ENCODE results near the gene CPLX1. TPM values are rescaled to one million over a fixed set of nuclear protein-coding genes. Genes with fewer than 3 reads are reported as not detected.

The CPLX1 gene
- total RNA-seq, 4 donors from 2014 or later: 0.35 to 0.67 TPM; not detected in 2

DNA sequence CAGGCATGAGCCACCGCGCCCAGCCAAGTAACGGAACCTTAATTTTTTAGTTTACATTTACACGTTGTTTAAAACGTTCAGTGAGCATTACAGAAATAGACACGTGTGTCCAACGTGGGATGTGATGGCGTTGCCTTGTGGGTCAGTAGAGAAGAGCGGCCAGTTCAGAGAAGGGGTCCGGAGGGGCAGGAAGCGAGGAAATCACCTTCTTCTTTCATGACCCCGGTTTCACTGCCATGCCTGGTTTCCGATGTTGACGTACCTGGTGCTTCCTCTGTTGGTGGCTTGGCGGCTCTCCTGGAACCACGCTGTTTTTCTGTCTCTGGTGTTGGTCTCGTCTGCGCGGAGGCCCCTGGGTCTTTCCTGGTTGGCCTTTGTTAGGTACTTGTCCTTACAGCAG, 77.5 kb downstream of the CPLX1 start:
- H3K4me3 ChIP-seq: no peak overlapping the region
- no peaks in the 10 kb centered on the region for H3K27me3 ChIP-seq
- H3K4me1 ChIP-seq: no peaks in the 10 kb centered on the region
- no peak for DNase-seq
- no peaks in the 10 kb centered on the region for H3K9me3 ChIP-seq
- no peak overlapping the region for H3K27ac ChIP-seq
- TF ChIP-seq, protein P1, sequence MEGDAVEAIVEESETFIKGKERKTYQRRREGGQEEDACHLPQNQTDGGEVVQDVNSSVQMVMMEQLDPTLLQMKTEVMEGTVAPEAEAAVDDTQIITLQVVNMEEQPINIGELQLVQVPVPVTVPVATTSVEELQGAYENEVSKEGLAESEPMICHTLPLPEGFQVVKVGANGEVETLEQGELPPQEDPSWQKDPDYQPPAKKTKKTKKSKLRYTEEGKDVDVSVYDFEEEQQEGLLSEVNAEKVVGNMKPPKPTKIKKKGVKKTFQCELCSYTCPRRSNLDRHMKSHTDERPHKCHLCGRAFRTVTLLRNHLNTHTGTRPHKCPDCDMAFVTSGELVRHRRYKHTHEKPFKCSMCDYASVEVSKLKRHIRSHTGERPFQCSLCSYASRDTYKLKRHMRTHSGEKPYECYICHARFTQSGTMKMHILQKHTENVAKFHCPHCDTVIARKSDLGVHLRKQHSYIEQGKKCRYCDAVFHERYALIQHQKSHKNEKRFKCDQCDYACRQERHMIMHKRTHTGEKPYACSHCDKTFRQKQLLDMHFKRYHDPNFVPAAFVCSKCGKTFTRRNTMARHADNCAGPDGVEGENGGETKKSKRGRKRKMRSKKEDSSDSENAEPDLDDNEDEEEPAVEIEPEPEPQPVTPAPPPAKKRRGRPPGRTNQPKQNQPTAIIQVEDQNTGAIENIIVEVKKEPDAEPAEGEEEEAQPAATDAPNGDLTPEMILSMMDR (IDR thresholded peaks at IDR 0.05): no peak
- no peak for TF ChIP-seq POLR2A (IDR thresholded peaks at IDR 0.05)
- H3K36me3 ChIP-seq: peaks cover 0 to 27% (median 0%) of the 10 kb centered on the region in 3 donors

GRCh38 chr4:747546-748170, 78.3 kb downstream of the CPLX1 start:
- H3K9me3 ChIP-seq: no peaks in the 10 kb centered on the region
- DNase-seq: no peak
- TF ChIP-seq POLR2A (IDR thresholded peaks at IDR 0.05): no peak
- TF ChIP-seq, protein P1 (IDR thresholded peaks at IDR 0.05): no peak
- no peaks in the 10 kb centered on the region for H3K4me1 ChIP-seq
- H3K4me3 ChIP-seq: no peak overlapping the region
- H3K36me3 ChIP-seq: peaks cover 0 to 20% (median 0%) of the 10 kb centered on the region in 3 donors
- no peaks in the 10 kb centered on the region for H3K27me3 ChIP-seq
- H3K27ac ChIP-seq: no peak overlapping the region

DNA sequence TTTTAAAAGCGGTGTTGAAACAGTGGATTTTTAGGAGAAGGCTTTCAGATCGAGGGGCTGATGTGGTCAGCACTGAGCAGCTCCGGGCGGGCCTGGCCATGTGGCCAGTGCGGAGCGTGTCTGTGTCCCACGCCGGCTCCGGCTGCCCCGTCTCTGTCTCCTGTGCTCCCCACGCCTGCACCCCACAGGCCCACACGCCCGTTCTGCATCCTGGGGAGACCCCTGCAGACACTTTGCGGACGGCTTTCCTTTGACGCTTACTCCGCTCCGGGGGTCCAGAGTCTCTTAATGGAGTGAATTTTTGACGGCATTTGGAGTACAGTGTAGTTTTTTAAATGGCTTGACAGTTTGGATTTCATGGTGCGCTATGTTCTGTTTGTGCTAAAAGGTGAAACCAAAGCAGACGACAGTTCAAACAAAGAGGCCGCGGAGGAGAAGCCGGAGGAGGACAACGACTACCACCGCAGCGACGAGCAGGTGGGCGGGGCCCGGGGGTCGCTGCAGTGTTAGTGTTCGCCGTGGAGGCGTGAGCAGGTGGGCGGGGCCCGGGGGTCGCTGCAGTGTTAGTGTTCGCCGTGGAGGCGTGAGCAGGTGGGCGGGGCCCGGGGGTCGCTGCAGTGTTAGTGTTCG, 81.6 kb downstream of the CPLX1 start:
- Histone ChIP-seq H3K4me1 (peaks cover 0 to 6% (median 0%) of the 10 kb centered on the region in 4 donors), H3K27ac (no peak overlapping the region), H3K27me3 (no peaks in the 10 kb centered on the region), H3K9me3 (no peaks in the 10 kb centered on the region), H3K36me3 (peaks cover 0 to 29% (median 0%) of the 10 kb centered on the region in 3 donors), H3K4me3 (no peak overlapping the region)
- DNase-seq: no peak
- TF ChIP-seq, protein P1 (IDR thresholded peaks at IDR 0.05): no peak
- TF ChIP-seq POLR2A (IDR thresholded peaks at IDR 0.05): no peak

GRCh38 chr4:743463-744211, 82.3 kb downstream of the CPLX1 start:
- no peak overlapping the region for H3K27ac ChIP-seq
- peaks cover 0 to 32% (median 0%) of the 10 kb centered on the region in 3 donors for H3K36me3 ChIP-seq
- no peaks in the 10 kb centered on the region for H3K27me3 ChIP-seq
- TF ChIP-seq, protein P1 (IDR thresholded peaks at IDR 0.05): no peak
- no peak for TF ChIP-seq POLR2A (IDR thresholded peaks at IDR 0.05)
- no peak for DNase-seq
- peaks cover 0 to 9% (median 0%) of the 10 kb centered on the region in 4 donors for H3K4me1 ChIP-seq
- H3K4me3 ChIP-seq: no peak overlapping the region
- H3K9me3 ChIP-seq: no peaks in the 10 kb centered on the region

- no peak for TF ChIP-seq POLR2A (IDR thresholded peaks at IDR 0.05)
- TF ChIP-seq, protein P1 (IDR thresholded peaks at IDR 0.05): peak; percentile 54 to 92 (median 86)
- H3K4me1 ChIP-seq: peaks cover 0 to 9% (median 0%) of the 10 kb centered on the region in 4 donors
- no peak overlapping the region for H3K27ac ChIP-seq
- peaks cover 0 to 33% (median 0%) of the 10 kb centered on the region in 3 donors for H3K36me3 ChIP-seq
- DNase-seq: peak; percentile 62 to 84 (median 83)
- no peaks in the 10 kb centered on the region for H3K9me3 ChIP-seq
- no peak overlapping the region for H3K4me3 ChIP-seq
- H3K27me3 ChIP-seq: no peaks in the 10 kb centered on the region
These were observed 83.1 kb downstream of the CPLX1 start for GRCh38 chr4:742742-743311.
